H1 (cell line): ENCODE results near the gene ARF3.

Experiments used
- CHD2 ChIP-seq: IDR thresholded peaks from 2 replicates; pipeline ENCODE4 v1.6.1; 2012; ENCODE audit warnings: low read length, improper control_type of control experiment
- EZH2 ChIP-seq: fragments of 200-600 bp; sonication (generic); IDR thresholded peaks from 2 replicates; pipeline ENCODE4 v1.7.1; 2012; ENCODE audit warnings: low read depth, mild to moderate bottlenecking, moderate library complexity, low read length, inconsistent platforms; ENCODE audit not compliant: severe bottlenecking
- MAFK ChIP-seq: IDR thresholded peaks from 2 replicates; pipeline ENCODE4 v1.6.1; 2012; ENCODE audit warnings: low read depth, mild to moderate bottlenecking, improper control_type of control experiment, low read length
- POLR2A ChIP-seq, 2 experiments: IDR thresholded peaks; 1 replicate in 1 of 2; 2 replicates in 1 of 2; pipeline ENCODE4 v1.6.1; 2011; ENCODE audit warnings: low read depth in 2 of 2, low read length in 2 of 2, mild to moderate bottlenecking in 2 of 2; ENCODE audit errors: control extremely low read depth in 1 of 2
- TEAD4 ChIP-seq: IDR thresholded peaks from 2 replicates; pipeline ENCODE4 v1.6.1; 2012; ENCODE audit warnings: low read depth, low read length, inconsistent platforms, mixed read lengths
- YY1 ChIP-seq: IDR thresholded peaks from 2 replicates; pipeline ENCODE4 v1.6.1; 2011; ENCODE audit warnings: low read depth, mild to moderate bottlenecking, low read length
- TF ChIP-seq, protein P1 (sequence below), 3 experiments: IDR thresholded peaks; 1 replicate in 2 of 3; 2 replicates in 1 of 3; pipeline versions ENCODE4 v1.5.1 to v1.6.1; 2011; ENCODE audit warnings: low read length in 3 of 3, mild to moderate bottlenecking in 3 of 3, inconsistent platforms in 2 of 3, low read depth in 1 of 3, moderate library complexity in 1 of 3; ENCODE audit not compliant: insufficient read depth in 1 of 3; ENCODE audit errors: control extremely low read depth in 1 of 3

DNA sequence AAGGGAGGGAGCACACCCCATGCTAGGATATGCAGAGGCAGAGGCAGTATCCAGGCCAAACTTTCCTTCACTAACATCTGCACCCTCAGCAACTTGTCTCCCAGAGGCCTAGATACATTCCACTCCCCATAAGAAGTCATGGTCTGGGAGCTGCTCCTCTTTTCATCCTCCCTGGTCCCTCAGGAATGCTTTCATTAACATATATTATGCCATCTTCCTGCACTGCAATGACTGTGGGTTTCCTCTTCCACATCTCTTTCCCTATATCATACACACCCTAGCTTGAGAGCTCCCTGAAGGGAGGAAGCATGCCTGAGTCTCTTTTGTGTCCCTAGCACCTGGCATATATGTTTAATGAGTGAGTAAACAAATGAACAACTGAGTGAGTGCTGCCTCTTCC, 33.3 kb upstream of the ARF3 start:
- TF ChIP-seq MAFK (no peak), POLR2A (IDR thresholded peaks at IDR 0.05; ENCODE audit: control extremely low read depth in 1 of 2, low read depth in 2 of 2, low read length in 2 of 2) (no peak), EZH2 (no peak), TEAD4 (no peak), YY1 (no peak), CHD2 (no peak)
- TF ChIP-seq, protein P1, sequence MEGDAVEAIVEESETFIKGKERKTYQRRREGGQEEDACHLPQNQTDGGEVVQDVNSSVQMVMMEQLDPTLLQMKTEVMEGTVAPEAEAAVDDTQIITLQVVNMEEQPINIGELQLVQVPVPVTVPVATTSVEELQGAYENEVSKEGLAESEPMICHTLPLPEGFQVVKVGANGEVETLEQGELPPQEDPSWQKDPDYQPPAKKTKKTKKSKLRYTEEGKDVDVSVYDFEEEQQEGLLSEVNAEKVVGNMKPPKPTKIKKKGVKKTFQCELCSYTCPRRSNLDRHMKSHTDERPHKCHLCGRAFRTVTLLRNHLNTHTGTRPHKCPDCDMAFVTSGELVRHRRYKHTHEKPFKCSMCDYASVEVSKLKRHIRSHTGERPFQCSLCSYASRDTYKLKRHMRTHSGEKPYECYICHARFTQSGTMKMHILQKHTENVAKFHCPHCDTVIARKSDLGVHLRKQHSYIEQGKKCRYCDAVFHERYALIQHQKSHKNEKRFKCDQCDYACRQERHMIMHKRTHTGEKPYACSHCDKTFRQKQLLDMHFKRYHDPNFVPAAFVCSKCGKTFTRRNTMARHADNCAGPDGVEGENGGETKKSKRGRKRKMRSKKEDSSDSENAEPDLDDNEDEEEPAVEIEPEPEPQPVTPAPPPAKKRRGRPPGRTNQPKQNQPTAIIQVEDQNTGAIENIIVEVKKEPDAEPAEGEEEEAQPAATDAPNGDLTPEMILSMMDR (IDR thresholded peaks at IDR 0.05; ENCODE audit: control extremely low read depth in 1 of 3, insufficient read depth in 1 of 3, low read depth in 1 of 3, low read length in 3 of 3), result no peak
